Stimulated activated CD4-positive, alpha-beta T cell treated with anti-CD3 and anti-CD28 coated beads, Interleukin-1b, Interleukin-23, amount 100 ng/mL, for 24 hours (primary cell): ENCODE data around the gene C14orf180.

ENCODE experiments used
- DNase-seq, 4 experiments: peaks; one replicate each; pipeline ENCODE4 v3.0.0-alpha.2; 2020; ENCODE audit warnings: low read depth in 4 of 4, low spot score in 1 of 4

The C14orf180 gene

DNA sequence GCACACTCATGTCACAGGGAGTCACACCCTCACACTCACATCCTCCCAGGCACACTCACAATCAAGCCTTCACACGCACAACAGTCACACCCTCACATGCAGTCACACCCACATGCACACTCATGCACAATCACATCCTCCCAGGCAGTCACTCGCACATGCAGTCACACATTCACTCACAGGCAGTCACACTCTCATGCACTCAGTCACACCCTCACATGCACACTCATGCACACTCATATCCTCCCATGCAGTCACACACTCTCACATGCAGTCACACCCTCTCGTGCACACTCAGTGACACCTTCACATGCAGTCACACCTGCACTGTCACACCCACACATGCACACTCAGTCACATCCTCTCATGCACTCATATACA lies 12.7 kb downstream of the C14orf180 start:
- no peak for DNase-seq

DNA sequence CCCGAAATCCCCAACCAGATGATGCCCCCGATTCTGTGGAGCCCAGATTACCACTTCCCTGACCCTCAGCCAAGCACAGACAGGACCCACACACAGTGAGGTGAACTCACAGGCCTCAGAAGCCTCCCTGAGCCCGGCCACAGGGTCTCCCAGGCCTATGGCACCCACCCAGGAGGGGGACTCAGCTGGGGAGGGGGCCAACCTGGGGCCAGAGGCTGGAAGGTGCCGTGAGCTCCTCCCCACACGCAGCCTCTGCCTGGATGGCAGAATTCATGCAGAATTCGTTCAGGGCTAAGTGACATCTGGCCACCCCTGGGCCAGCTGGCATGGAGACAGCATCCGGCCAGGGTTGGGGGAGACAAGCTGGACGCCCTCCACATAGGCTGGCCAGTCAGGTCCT lies 13.2 kb downstream of the C14orf180 start:
- DNase-seq, result no peak

DNA sequence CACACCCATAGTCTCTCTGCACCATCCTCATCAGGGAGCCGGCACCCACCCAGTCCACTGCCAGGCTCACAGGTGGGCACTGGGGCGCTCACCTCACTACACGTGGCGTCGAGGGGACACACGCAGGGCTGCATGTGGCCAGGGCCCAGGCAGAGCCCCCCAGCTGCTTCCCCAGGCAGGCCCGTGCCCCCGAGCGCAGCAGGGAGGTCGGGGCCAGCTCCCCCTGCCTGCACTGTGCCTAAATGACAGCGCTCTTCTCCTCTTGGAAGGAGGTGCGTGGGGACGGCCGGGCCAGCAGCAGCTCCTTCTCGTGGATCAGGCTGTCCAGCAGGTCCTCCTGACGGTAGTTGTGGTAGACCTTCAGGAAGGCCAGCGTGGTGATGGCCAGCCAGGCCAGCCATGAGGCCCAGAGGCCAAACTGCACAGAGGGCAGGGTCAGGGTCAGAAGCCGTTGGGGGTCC lies 13.7 kb downstream of the C14orf180 start:
- no peak for DNase-seq

DNA sequence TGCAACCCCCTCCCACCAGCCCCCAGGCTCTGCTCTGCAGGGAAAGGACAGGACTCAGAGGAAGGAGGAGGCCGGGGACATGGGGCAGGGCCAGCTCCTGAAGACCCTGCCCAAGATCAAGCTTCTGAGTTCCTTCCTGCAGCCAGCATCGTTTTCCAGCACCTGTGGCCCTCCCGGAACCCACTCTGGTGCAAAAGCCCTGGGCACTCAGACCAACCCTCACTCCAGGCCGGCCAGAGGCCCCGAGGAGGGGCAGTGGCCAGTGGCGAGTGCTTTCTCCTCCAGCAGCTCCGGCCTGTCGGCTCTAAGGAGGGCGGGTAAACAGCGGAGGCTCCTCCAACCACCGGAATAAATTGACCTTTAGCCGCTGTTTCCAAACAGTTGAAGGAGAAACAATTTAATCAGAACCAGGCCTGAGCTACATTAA lies 14.2 kb downstream of the C14orf180 start:
- no peak for DNase-seq

DNA sequence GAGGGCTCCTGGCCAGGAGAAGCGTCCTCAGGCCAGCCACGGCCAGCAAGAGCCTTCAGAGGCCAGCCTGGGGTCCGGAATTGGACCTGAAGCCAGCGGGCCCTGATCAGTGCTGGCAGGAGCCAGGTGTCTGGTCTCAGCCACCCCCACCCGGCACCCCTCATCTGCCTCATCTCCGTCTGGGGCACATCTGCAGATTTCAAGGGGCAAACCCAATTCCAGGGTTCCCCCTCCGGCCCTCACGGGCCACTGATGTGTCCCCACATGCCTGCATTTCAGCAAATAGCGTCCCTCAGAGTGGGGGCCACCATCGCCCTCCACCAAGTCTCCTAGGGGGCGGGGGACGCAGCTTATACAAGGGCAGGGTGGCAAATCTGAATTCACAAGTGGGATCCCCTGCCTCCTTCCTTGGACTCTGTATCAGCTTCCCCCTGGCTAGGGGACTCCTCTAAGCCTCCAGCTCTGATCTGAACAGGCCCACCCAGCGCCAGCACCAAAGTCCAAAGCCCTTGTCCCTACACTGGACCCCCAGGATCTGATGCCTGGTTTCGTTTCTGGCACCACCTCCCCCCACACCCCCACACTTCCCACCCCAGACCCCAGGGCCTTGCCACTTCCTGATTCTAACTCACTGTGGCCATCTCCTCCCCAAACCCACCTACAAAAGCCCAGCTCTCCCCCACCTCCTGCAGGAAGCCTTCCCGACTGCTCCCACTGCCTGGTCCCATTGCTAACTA lies 14.9 kb downstream of the C14orf180 start:
- DNase-seq, result no peak

DNA sequence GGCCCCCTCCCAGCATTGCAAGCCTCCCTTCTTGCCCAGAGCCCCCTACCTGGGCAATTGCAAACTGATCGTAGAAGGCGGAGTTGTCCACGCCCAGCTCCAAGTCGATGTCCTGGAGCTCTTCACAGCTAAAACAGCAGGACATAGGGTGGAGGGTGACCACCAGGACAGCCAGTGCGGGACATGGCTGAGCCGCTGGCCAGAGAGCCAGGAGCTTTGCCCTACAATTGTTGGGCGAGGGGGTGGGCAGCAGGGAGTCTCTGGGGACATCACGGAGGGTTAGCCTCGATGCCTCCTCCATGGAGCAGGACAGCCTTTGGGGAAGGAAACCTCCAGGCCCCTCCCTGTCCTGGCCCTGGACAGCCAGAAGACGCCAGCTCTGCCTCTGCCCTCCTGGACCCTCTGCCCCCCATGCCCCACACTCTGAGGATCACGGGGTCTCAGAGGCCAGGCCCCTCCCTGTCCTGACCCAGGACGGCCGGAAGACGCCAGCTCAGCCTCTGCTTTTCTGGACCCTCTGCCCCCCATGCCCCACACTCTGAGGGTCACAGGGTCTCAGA lies 15.6 kb downstream of the C14orf180 start:
- DNase-seq, result no peak

DNA sequence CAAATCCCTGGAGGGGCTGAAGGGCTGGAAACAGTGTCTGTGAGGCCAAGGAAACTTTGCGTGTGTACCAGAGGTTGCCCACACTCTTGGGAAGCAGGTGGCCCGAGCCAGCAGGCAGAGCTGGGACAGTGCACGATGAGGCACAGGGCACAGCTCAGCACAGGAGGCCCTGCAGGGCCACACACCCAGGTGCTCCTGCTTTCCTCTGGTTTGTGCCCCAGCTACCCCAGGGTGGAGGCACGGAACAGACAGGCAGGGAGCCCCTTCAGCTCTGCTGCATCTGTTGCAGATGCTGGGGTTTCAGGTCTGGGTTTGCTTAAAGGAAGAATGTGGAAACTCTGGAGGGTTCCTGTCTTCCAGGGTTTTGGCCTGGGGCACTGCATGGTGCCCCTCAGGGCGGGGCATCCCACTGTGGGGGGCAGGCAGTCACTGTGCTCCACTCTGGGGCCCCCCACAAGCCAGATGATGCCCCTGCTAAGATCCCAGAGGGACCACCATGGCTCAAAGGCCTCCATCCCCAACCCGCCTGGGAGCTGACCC lies 16.4 kb downstream of the C14orf180 start:
- DNase-seq, result no peak

DNA sequence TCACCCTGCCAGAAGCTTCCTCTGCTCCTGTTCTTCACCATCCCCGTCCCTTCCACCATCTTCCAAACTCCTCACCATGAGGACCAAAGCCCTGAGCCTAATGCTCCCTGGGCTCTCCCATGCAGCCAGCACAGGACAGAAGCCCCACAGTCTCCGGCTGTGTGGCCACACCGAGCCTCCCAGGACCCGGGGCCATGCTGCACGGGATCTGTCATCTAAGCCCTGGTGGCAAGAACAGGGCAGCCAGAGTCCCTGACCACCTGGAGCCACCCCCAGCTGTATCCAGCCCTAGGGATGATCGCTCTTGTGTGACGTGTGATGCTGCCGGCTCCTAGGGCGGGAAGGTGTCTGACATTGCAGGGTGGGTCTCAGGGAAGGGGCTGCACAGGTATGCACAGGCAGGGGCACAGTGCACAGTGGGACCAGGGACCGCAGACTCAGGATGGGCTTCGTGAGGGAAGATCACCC lies 16.9 kb downstream of the C14orf180 start:
- no peak for DNase-seq

DNA sequence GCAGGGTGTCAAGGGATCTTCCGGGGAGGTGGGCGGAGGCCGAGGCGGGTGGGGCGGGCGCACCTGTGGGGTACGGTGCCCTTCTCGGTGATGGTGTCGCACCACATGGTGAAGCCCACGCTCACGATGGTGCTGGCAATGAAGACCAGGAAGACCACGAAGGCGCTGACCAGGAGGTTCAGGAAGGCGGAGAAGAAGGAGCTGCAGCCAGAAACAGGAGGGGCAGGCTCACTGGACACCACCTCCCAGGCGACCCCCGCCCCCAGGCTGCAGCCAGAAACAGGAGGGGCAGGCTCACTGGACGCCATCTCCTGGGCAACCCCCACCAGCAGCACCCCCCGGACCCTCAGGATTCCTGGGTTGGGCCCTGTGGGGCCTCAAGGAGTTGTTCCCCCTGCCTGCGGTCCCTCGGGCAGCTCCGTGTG lies 17.4 kb downstream of the C14orf180 start:
- no peak for DNase-seq

DNA sequence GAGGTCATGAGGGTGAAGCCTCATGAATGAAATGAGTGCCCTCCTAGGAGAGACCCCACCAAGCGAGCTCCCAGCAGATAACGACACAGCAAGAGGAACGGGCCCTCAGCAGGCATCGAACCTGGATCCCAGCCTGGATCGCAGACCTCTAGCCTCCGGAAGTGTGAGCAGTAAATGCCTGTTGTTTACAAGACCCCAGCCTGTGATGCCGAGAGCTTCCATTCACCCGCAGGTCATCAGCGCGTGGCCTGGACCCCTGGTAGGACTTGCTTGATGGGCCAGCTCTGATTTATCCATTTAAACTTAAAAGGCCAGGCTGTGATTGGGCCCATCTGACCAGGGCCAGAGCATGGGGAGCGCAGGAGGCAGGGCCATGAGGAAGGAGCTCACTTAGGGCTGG lies 18.0 kb downstream of the C14orf180 start:
- no peak for DNase-seq

DNA sequence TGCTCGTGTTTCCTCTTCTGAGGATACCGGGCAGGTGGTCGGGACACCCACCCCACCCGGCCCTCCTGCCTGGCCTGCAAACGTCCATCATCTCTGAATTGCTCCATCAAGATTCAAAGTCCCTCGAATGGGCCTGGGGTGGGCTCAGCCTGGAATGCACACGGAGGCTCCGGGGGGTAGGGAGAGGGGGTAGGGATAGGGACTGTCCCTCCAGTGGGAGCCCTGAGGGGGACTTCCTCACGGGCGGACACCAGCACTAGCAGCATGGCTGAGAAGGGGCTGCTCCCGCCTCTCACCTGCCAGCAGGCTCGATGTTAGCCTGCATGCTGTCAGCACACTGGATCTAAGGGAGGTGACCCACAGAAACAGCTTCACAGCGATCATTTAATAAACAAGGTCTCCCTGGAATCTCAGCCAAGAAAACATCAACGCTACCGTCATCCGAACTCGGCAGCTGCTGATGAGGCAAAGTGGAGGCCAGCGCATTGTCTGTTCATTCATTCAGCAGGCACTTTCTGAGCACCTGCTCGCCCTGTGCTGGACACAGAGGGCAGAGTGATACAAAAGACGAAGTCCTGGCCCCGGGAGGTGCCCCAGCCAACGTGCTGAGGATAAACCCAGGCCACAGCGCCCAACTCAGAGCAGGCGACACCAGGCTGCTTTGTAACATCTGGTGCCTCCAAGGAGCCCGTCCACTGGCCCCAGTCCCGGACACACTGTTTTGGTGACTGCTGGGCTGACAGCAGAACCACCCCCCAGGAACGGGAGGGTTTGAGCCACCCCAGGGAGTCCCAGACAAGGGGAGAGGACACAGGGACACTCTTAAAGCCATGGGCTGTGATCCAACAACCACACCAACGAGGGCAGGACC lies 18.7 kb downstream of the C14orf180 start:
- no peak for DNase-seq

DNA sequence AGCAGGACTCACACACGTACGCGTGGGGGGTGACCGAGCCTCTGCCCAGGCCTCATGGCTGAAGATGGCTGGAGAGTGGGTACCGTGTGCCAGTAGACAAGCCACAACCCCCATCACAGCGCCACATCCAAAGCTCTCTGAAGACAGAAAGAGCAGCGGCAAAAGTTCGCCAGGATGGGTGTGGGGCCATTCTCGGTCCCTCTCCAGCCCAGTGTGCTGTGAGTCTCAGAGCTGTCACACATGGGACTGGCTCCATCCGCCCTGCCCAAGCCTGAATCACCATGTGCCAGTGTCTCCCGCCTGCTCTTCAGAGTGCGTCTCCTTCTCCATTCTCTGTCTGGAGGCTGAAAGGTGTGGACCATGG lies 19.3 kb downstream of the C14orf180 start:
- DNase-seq, result no peak

DNA sequence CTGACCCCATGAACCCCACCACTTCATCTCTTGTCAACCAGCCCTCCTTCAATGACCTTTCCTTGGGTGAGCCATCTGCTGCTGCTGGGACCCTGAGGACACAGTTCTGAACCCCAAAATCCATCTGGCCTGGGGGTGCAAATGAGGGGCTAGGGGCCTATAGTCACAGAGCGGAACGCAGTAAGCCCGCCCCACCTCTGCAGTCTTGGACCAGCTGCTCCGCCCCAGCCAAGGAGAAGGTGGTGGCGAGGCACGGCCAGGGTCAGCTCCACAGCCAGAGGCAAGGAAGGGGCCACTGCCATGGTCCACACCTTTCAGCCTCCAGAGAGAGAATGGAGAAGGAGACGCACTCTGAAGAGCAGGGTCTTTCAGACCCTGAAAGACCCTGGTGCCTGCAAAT lies 19.9 kb downstream of the C14orf180 start:
- no peak for DNase-seq

DNA sequence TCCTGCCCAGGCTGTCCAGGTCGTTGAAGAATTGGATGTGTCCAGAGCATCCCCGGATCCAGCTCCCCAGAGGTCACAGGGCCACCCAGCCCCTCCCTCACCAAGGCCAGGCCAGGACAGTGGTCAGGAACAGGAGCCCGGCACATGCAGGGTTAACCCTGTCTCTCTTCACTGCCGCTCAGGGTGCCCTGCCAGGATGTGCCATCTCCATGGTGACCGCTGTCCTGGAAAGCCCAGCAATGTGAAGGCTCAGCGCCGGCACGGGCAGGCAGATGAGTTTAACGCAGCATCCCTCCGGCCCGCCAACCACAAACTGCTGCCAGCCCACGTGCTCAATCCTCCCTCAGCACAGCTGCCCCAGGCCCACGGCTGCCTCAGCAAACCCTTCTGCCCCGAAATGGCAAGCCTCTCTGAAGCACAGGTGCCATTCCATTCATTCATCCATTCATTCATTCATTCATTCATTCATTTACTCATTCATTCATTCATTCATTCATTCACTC lies 20.6 kb downstream of the C14orf180 start:
- DNase-seq, result no peak

DNA sequence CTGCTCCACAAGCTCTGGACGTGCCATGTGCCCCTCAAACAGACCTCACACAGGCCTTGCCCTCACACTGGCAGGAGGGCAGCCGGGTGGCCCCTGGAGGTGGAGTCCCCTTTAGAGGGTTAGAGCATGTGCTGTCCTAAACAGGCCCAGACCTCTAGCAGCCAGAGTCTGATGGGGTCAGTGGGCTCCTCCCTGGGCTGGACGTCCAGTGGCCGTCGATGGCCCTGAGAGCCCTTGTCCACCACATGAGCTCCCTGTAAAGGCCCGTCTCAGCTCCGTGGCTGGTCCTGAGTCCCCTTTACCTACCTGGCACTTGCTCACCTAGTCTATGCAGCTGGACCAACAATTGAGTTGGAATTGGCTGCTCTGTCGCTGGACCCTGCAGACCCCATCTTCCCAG lies 21.2 kb downstream of the C14orf180 start:
- no peak for DNase-seq

DNA sequence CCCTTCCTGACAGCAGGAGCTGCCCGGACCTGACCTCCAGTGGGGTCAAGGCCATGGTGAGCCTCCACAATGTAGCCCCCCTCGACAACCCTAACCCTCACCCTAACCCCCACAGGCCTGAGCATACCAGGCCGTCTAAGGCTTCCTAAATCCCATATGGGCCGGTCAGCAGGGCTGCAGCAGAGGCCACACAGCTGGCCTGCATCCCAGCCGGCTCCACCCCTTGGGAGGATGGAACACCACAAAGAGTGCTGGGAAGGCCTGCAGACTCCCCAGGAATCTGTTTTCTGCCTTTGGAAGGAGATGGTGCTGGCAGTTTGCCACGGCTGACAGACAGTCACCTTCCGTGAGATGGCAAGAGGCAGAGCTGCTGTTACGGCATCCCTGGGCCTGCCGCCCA lies 22.2 kb downstream of the C14orf180 start:
- no peak for DNase-seq

DNA sequence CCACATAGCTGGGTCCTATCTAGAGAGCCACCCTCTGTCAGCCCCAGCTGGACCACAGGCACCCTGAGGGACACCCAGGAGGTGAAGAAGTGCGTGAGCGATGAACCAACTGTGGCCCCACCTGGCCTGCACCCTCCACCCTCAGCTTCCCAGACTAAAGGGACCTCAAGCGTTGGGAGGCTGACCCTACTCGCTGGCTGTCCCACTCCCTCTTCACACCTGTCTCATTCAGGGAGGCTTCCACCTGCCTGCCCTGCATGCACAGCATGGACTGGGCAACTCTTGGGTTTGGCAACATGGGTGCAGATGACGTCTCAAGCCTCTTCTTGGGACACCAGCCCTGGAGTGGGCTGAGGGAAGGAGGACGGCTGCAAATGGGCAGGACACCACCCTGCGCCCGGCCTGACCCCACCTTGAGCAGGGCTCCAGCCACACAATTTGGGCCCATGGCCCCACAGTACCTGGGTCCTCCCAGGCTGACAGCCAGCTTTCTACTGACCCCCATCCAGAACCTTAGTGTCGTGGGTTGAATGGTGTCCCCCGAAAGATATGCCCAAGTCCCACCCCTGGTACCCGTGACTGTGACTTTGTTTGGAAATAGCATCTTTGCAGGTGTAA lies 22.9 kb downstream of the C14orf180 start:
- no peak for DNase-seq

DNA sequence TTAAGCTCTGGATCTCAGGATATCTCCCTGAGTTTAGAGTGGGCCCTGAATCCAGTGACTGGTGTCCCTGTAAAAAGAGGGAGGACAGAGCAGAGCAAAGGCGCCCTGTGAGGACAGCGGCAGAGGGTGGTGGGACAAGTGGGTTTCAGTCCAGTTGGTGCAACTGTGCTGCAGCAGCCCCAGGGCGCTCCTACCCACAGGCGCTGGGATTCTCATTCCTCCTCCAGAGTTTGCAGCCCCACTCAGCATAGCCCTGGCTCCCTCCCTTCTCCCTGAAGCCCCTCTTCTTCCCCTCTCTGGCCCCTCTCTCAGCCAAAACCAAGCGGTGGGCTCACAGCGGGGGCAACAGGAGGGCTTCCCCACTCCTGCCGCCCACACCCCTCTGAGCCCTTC lies 23.4 kb downstream of the C14orf180 start:
- DNase-seq, result no peak

DNA sequence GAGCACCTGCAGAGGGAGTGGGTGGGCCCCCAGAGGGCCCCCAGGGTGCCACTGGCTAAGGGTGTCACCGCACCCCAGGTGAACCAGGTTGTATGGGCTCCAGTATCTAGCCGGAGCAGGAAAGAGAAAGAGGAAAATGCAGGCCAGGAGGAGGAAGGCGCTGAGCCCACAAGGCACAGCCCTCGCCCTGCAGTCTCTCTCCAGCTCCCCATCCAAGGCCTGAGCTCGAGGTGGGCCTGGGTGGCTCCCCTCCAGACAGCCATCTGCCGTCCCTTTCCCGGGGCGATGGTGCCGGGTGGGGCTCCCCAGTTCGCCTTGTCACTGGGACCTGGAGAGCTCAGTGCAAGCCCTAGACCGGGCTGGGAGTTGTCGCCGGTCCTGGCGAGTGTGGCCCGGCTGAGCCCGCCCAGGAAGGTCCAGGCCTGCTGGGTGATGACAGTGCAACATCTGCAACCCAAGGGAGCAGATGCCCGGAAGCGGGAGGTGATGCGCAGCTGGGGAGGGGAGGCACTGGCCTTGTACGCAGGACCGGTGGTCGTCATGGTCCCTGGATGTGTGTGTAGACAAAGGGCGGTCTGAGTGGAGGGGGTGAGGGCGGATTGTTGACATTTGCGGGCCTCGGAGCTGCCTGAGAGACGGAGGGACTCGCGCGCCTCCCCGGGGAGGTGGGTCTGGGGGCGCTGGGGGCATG lies 24.3 kb downstream of the C14orf180 start:
- DNase-seq, result no peak
